Prostate gland (tissue), 2 donors: ENCODE measurements around the gene NSUN3. TPM values are rescaled to one million over a fixed set of nuclear protein-coding genes. Genes with fewer than 3 reads are reported as not detected.

Experiments used
- DNase-seq: peaks from one replicate; pipeline ENCODE4 v3.0.0-alpha.2; 2019; ENCODE audit warnings: low spot score
- H3K27ac ChIP-seq, 2 donors: fragments of 200-600 bp; sonication (generic); 2 replicates each; pipeline ENCODE4 v1.5.1; 2017 to 2019
- H3K27me3 ChIP-seq: fragments of 200-600 bp; sonication (generic); replicated peaks from 2 replicates; pipeline ENCODE4 v1.5.1; 2019; ENCODE audit not compliant: insufficient read depth
- H3K36me3 ChIP-seq, 2 donors: fragments of 200-600 bp; sonication (generic); 1 replicate in 1 of 2; 2 replicates in 1 of 2; pipeline versions ENCODE4 v1.5.1 to v1.8.1; 2017 to 2019
- H3K4me1 ChIP-seq: fragments of 200-600 bp; sonication (generic); replicated peaks from 2 replicates; pipeline ENCODE4 v1.5.1; 2019
- H3K4me3 ChIP-seq, 2 donors: fragments of 200-600 bp; sonication (generic); 2 replicates each; pipeline ENCODE4 v1.5.1; 2017 to 2019
- H3K9me3 ChIP-seq: fragments of 200-600 bp; sonication (generic); 2 replicates; pipeline ENCODE4 v1.5.1; 2017
- POLR2A ChIP-seq: fragments of 450-650 bp; IDR thresholded peaks from one replicate; pipeline ENCODE4 v1.6.1; 2016; ENCODE audit warnings: antibody characterized with exemption, mild to moderate bottlenecking
- POLR2AphosphoS5 ChIP-seq: sonication (generic); formaldehyde crosslinking; IDR thresholded peaks from one replicate; pipeline ENCODE4 v1.6.1; 2017; ENCODE audit warnings: antibody characterized with exemption
- WGBS: methylation state at CpG from one replicate; pipeline ENCODE4 v1.1.5; 2018; 5-methylcytosine and 5-hydroxymethylcytosine counted together
- intact Hi-C: fragments of 100-400 bp; cut with DNase I; formaldehyde crosslinking; loops from one replicate; pipeline ENCODE4 v1.14.2; 2022
- total RNA-seq, 2 donors: library from RNA; depleted of rRNA; stranded (reverse); fragments of >200 nt; gene quantifications; one replicate each; pipeline ENCODE4 v1.1.0, GENCODE V29; 2016
- TF ChIP-seq, protein P1 (sequence below), 4 experiments: fragments of 200-600 bp in 2 of 4; fragments of 450-650 bp in 2 of 4; sonication (generic) in 2 of 4; IDR thresholded peaks; 1 replicate in 3 of 4; 2 replicates in 1 of 4; pipeline ENCODE4 v1.5.1; 2016 to 2019; ENCODE audit warnings: antibody characterized with exemption in 4 of 4, mild to moderate bottlenecking in 2 of 4, moderate library complexity in 2 of 4

NSUN3 gene
- total RNA-seq, 2 donors from 2014 or later, result 9.2 to 12.2 TPM

DNA sequence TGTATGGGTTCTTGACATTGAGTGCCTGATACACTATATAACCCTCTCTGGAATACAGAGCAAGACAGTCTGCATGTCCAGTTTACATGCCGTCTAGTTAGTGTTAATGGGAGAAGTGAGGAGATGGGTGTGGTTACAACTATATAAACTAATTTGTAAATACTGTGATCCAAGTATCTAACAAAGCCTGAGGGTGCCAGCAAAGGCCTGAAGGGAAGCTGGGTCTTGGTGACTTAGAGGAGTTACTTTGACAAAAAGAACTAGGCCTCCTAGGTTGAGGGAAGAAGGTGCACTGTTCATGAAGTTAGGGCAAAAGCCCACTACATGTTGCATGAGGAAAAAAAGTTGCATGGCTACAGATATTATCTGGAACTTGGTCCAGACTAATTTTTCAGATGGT lies 2.3 kb downstream of the NSUN3 start:
- 45% methylated on average over 1 of the region's 1 CpG for WGBS
- no peak for DNase-seq
- Histone ChIP-seq H3K9me3 (no peaks in the 10 kb centered on the region), H3K36me3 (peaks cover 0 to 4% of the 10 kb centered on the region in 2 donors), H3K4me1 (no peaks in the 10 kb centered on the region), H3K27me3 (no peaks in the 10 kb centered on the region), H3K27ac (no peak overlapping the region), H3K4me3 (no peak overlapping the region)
- TF ChIP-seq POLR2A, result no peak
- no peak for TF ChIP-seq POLR2AphosphoS5
- TF ChIP-seq, protein P1, sequence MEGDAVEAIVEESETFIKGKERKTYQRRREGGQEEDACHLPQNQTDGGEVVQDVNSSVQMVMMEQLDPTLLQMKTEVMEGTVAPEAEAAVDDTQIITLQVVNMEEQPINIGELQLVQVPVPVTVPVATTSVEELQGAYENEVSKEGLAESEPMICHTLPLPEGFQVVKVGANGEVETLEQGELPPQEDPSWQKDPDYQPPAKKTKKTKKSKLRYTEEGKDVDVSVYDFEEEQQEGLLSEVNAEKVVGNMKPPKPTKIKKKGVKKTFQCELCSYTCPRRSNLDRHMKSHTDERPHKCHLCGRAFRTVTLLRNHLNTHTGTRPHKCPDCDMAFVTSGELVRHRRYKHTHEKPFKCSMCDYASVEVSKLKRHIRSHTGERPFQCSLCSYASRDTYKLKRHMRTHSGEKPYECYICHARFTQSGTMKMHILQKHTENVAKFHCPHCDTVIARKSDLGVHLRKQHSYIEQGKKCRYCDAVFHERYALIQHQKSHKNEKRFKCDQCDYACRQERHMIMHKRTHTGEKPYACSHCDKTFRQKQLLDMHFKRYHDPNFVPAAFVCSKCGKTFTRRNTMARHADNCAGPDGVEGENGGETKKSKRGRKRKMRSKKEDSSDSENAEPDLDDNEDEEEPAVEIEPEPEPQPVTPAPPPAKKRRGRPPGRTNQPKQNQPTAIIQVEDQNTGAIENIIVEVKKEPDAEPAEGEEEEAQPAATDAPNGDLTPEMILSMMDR (IDR thresholded peaks at IDR 0.05), result no peak
- intact Hi-C loops, result loop anchor here (5.0 kb wide), 1 partner anchor 63 kb away; no protein-coding TSS in a partner anchor

DNA sequence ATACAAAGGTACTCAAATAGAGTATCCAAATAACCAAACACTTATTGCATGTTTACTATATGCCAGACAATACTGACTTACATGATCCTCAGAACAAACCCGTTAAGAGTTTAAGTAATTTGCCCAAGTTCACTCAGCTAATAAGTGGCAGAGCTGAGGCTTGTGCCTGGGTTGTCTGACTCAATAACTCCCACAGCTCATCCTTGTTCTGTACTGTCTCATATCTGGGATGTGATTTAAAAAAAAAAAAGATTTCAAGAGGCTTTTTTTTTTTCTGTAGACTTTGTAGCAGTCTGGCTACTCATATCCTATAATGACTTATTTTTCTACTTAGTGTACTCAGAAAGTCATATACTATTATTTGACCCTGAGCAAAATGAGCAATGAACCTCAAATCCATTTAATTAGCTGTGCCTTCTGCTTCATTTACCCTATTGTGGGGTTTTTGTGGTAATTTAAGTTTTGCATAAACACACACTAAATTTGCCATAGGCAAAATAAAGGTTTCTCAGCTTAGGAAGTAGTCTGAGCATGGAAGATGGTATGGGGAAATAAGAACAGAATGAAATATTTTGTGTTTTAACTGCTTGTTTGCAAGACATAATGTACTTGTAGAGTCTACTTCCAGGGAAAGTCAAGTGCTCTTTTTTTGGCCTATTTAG lies 3.1 kb downstream of the NSUN3 start:
- Histone ChIP-seq H3K4me1 (no peaks in the 10 kb centered on the region), H3K4me3 (no peak overlapping the region), H3K27ac (no peak overlapping the region), H3K36me3 (peaks cover 0 to 4% of the 10 kb centered on the region in 2 donors), H3K27me3 (no peaks in the 10 kb centered on the region), H3K9me3 (no peaks in the 10 kb centered on the region)
- WGBS, result 70% methylated on average over 1 of the region's 1 CpG
- TF ChIP-seq POLR2AphosphoS5 (no peak), POLR2A (no peak)
- TF ChIP-seq, protein P1 (IDR thresholded peaks at IDR 0.05), result no peak
- intact Hi-C loops, result loop anchor here (5.0 kb wide), 1 partner anchor 64 kb away; no protein-coding TSS in a partner anchor
- no peak for DNase-seq

DNA sequence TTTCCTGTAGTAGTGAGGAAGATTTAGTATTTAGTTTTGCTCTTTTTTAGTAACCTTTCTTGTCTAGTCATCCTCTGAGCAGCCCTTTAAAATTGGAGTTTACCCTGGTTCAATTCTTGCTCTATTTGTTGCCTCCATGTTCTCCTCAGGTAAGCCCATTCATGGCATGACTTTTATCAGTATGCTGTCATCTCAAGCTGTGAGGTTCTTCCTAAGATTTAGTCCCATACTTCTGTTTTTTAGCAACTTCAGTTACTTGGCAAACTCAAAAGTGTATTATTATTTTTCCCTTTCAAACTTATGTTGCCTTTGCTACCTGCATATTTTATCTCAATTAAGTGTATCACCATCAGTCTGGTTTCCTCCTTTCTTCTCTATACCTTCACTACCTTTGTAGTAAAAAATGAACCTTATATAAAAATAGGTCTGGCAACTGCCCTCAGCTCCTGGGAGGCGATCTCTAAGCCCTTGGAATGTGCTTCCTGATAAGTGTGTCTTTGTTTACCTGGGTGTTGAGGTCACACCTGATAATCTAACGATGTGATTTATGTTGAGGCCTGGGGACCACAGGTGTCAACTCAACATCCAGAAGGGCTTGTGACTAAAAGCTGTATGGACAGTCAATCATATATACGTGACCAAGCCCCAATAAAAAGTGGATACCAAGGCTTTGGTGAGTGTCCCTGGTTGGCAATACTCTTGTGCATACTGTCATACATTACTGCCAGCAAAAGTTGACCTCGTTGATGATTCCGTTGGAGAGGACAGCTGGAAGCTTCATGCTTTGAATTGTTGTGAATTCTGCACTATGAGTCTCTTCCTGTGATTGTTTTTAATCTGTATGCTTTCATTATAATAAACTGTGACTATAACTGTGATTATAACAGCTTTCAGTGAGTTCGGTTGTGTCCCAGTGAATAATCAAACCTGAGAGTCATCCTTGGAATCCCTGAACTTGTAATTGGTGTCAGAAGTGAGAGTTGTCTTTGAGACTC lies 3.9 kb downstream of the NSUN3 start:
- no peaks in the 10 kb centered on the region for H3K27me3 ChIP-seq
- 82% methylated on average over 6 of the region's 6 CpGs for WGBS
- H3K27ac ChIP-seq, result no peak overlapping the region
- no peaks in the 10 kb centered on the region for H3K4me1 ChIP-seq
- no peak for DNase-seq
- intact Hi-C loops, result loop anchor here (5.0 kb wide), 1 partner anchor 65 kb away; no protein-coding TSS in a partner anchor
- no peaks in the 10 kb centered on the region for H3K9me3 ChIP-seq
- H3K4me3 ChIP-seq, result no peak overlapping the region
- TF ChIP-seq POLR2AphosphoS5, result no peak
- no peak for TF ChIP-seq POLR2A
- TF ChIP-seq, protein P1 (IDR thresholded peaks at IDR 0.05), result no peak
- peaks cover 0 to 4% of the 10 kb centered on the region in 2 donors for H3K36me3 ChIP-seq

DNA sequence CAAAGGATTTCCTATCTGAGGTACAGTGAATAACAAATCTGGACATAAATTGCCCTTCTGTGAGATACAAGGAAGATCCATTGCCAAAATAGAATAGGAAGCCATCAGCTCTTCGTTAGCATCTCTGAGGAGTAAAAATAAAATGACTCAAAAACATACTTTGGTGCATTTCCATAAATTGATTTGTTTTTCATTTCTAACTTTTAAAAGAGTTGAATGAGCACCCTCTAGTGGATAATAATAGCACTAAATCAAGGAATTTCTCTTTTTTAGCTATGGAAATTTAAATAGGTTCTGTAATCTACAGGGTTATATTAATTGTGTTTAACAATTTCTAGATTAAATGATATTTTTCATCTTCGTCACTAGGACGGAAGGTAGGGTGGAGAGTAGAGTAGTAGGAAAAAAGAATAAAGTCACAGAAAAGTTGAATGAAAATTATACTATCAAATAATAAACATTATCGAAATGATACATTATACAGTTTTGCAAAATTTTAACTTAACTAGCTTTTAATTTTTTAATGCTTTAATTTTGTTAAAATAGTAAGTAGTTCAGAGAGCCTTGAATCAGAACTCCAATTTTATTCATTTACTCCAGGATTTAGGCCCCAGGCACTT lies 6.4 kb downstream of the NSUN3 start:
- no peak overlapping the region for H3K4me3 ChIP-seq
- H3K4me1 ChIP-seq, result no peaks in the 10 kb centered on the region
- peaks cover 0 to 4% of the 10 kb centered on the region in 2 donors for H3K36me3 ChIP-seq
- DNase-seq, result no peak
- 46% methylated on average over 4 of the region's 4 CpGs for WGBS
- H3K9me3 ChIP-seq, result no peaks in the 10 kb centered on the region
- no peak overlapping the region for H3K27ac ChIP-seq
- TF ChIP-seq POLR2A, result no peak
- TF ChIP-seq, protein P1 (IDR thresholded peaks at IDR 0.05), result peak; percentile 37 to 56 (median 52)
- intact Hi-C loops, result loop anchor here (5.0 kb wide), 1 partner anchor 67 kb away; no protein-coding TSS in a partner anchor
- no peaks in the 10 kb centered on the region for H3K27me3 ChIP-seq
